Stimulated activated CD8-positive, alpha-beta memory T cell treated with anti-CD3 and anti-CD28 coated beads, Interleukin-15, amount 100 ng/mL, for 1 hour (primary cell): ENCODE results near the gene MAP1LC3C.
"Not testable (repeated sequence)": the region's sequence is repeated elsewhere in the genome, so short reads cannot be mapped to it uniquely, and the experiment has no call there.

Experiments used
- DNase-seq: peaks from one replicate; pipeline ENCODE4 v3.0.0-alpha.2; 2020; ENCODE audit warnings: low read depth

MAP1LC3C gene

DNA sequence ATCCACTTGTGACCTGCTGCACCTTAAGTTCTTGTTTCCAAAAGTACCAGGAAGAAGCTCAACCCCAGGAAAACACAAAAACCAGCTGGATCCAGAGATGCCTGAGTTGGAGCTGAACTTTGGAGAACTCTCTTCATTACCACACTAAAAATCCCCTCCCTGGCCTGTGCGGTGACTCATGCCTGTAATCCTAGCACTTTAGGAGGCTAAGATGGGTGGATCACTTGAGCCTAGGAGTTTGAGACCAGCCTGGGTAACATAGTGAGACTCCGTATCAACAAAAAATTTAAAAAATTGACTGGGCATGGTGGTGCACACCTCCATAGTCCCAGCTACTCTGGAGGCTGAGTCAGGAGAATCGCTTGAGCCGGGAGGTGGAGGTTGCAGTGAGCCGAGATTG, 6.2 kb downstream of the MAP1LC3C start:
- no peak for DNase-seq

DNA sequence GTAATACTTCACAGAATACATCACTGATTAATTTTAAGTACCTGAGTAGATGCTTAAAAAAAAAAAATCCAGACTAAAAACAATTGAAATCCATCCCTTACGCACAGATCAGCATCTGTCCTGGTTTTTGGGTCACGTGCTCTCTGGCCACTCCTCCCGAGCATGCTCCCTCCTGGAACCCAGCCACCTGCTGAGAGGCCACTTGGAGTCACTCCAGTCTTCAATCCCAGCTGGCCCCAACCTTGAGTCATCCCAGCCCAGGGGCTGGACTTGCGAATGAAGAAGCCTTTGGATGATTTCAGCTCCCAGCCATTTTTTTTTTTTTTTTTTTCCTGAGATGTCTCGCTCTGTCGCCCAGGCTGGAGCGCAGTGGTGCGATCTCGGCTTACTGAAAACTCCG, 8.9 kb downstream of the MAP1LC3C start:
- DNase-seq: no peak

DNA sequence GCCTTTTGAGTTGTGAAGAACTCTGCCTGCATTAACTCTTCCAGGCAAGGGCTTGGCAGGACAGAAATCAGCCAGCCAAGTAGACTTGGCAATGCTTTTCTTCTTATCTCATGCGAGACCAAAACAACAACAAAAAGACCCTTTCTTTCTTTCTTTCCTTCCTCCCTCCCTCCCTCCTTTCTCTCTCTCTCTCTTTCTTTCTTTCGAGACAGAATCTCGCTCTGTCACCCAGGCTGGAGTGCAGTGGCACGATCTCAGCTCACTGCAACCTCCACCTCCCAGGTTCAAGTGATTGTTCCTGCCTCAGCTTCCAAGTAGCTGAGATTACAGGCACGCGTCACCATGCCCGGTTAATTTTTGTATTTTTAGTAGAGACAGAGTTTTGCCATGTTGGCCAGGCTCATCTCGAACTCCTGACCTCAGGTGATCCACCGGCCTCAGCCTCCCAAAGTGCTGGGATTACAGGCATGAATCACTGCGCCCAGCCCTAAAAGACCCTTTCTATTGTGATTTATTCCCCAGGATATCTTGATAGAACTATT, 10.4 kb downstream of the MAP1LC3C start:
- not testable (repeated sequence) for DNase-seq

DNA sequence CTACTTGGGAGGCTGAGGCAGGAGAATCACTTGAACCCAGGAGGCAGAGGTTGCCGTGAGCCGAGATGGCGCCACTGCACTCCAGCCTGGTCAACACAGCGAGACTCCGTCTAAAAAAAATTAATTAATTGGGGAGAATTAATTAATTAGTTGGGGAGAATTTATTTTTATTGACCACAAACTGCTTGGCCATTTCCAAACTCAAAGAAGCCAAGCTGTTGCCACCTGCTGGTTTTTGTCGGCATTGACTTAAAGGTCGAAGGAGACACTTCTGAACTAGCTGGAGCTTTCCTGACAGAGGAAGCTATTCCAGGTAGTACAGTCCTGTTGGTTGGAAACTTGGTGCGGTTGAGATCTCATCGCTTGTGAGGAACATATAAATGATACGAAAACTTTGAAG, 13.1 kb downstream of the MAP1LC3C start:
- DNase-seq: no peak

DNA sequence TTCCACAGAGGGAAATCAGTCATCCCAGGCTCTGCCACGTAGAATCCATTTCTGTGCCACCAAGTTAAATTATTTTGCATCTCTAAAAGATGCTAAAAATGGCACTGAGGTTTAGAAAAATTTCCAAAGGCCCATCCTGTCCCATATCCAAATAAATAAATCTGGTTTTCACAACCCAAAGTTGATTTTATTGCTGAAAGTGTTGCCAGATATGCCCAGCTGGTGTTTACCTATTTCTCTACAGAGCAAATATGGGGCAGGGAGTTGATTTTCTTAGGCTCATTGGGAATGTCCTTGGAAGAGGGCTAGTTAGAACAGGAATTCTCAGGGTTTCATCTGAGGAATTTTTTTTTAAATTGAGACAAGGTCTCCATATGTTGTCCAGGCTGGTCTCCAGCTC, 19.0 kb downstream of the MAP1LC3C start:
- DNase-seq: no peak

DNA sequence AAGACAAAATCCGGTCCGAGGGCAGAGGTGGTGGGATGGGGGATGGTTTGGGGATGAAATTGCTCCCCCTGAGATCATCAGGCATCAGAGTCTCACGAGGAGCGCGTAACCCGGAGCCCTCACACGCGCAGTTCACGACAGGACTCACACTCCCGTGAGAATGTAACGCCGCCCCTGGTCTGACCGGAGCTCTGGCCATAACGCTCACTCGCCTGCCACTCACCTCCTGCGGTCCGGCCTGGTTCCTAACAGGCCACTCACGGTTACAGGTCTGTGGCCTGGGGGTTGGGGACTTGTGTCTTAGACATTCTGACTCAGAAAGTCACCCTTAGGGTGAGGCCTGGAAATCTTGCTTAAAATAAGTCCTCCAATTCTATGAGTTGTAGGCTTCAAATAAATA, 19.8 kb downstream of the MAP1LC3C start:
- DNase-seq: no peak

DNA sequence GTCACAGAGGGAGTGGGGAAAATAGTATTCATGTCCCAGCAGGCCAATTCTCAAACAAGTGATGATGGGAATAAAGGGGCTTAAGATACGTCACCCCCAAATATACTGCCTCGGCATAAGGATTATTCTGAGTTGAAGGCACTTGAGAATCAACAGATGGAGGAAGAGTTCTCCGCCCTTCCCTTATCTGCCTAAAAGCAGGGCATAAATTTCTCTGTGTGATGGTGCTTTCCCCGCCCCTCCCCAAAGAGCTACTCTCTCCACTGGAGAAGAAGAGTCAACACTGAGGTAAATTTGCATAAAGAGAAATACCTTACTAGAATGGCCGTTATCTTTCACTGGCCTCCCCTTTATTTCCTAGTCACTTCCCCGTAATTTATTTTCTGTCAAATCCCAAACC, 22.7 kb downstream of the MAP1LC3C start:
- no peak for DNase-seq

DNA sequence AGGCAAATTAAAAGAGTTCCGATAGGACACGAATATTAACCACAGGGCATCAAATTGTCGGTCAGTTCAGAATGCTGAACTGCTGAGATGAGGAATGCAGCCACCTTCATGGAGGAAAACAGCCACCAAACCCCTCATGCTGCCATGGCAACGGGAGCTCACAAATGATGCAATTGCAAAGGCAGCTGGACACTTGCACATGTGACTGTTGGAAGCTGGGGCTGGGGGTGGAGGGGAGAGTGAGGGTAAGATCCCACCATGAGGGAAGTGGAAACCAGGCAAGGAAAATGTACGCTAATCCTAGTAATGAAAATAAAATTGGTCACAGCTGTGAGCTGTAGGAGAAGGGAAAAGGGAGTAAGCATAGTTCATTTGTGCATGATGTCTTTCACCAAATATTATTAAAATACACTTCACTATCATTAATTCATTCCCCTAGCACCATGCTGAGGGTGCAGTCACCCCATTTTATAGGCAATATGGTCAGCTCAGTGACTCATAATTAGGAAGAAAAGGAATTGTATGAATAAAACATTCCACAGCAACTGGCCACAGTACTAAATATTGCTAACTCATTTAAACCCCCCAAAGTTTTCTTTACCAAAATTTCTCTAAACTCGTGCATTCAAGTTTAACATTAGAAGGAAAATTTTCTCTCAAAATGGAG, 26.1 kb downstream of the MAP1LC3C start:
- no peak for DNase-seq

DNA sequence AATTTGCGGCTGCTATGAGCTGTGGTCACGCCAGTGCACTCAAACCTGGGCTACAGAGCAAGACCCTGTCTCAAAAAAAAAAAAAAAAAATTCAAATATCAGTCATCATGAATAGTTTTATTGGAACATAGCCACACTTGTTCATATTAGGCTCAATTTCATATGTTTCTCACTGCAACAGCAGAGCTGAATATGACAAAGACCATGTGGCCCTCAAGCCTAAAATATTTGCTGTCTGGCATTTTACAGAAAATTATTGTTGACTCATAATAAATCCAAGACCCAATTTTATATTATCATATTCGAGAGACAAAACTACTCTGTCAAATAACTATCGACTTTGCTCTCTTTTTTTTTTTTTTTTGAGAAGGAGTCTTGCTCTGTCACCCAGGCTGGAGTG, 30.3 kb downstream of the MAP1LC3C start:
- no peak for DNase-seq

DNA sequence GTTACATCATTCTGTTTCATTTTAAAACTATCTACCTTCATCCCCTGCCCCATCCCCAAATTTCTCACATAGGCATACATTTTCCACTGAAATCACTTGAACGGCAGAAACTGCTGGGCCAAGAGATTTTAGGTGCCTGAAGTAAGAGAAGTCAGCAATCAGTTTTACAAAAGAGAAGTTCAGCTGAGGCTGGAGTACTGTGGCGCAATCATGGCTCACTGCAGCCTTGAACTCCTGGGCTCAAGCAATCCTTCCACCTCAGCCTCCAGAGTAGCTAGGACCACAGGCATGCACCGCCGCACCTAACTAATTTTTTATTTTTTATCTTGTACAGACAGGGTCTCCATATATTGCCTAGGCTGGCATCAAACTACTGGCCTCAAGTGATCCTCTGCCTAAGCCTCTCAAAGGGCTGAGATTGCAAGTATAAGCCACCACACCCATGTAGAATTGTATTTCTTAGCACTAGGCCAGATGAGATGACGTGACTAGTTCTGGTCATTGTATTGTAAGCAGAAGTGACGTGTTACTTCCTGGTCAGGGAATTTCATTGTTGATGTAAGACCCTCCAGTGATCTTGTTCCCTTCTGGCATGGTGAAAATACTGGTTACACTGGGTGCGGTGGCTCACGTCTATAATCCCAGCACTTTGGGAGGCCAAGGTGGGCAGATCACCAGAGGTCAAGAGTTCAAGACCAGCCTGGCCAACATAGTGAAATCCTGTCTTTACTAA, 34.2 kb downstream of the MAP1LC3C start:
- DNase-seq: no peak

DNA sequence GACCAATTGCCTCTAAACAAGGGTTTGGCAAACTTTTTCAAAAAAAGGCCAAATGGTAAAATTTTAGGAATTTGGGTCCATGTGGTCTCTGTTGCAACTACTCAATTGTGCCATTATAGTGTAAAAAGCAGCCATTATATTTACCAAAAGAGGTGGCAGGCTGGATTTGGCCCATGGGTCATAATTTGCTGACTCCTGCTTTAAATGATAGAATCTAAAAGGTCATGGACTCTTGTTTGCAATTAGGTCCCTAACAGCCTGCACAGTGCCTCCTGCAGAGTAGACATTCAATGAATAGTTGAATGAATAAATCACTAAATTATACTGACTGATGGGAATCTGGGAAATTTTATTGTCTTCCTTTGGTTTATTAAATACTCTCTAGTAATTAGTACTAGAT, 35.2 kb downstream of the MAP1LC3C start:
- DNase-seq: no peak

DNA sequence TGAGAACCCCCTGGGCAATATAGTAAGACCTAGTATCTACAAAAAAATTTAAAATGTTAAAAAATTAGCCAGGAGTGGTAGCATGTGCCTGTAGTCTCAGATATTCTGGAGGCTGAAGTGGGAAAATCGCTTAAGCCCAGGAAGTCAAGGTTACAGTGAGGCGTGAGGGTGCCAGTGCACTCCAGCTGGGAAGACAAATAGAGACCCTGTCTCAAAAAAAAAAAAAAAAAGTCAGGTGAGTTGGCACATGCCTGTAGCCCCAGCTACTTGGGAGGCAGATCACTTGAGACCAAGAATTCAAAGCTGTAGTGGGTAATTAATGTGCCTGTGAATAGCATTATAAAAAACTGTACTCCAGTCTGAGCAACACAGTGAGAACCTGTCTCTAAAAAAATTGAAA, 36.7 kb downstream of the MAP1LC3C start:
- DNase-seq: no peak

DNA sequence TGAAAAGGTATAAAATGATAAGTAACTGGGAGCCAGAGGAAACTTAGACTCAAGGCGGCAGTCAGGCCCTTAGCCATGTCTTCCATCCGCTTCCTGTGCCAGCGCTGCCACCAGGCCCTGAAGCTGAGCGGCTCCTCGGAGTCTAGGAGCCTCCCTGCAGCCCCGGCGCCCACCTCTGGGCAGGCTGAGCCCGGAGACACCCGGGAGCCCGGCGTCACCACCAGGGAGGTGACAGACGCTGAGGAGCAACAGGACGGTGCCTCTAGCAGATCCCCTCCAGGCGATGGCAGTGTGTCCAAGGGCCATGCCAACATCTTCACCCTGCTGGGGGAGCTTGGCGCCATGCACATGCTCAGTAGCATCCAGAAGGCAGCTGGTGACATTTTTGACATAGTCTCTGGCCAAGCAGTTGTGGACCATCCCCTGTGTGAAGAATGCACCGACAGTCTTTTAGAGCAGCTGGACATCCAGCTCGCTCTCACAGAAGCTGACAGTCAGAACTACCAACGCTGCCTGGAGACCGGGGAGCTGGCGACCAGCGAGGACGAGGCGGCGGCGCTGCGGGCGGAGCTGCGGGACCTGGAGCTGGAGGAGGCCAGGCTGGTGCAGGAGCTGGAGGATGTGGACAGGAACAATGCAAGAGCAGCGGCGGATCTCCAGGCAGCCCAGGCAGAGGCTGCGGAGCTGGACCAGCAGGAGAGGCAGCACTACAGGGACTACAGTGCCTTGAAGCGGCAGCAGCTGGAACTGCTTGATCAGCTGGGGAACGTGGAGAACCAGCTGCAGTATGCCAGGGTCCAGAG, 41.0 kb downstream of the MAP1LC3C start, which contains the start of gene BECN2:
TSS of gene BECN2 (plus strand) at position 76 of the 803 bp plus-strand sequence. CDS start at position 76, 0 bp downstream.
- DNase-seq: no peak

DNA sequence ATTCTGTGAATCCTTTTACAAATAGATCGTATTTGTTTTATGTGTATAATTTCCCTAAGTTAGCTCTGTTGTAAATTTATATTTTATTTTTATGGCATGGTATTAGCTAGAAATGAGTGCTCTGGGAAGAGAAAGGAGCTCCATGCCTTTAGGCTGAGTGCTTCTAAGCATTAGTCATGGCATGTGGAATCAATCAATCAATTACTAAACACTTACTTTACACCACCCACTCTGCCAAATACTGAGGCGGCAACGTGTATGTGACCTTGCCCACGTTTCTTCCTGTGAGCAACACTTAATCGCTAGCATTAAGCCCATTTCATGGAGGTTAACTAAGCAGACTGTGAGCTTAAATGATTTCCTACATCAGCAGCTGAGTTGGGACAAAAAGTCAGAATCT, 48.5 kb downstream of the MAP1LC3C start:
- no peak for DNase-seq

DNA sequence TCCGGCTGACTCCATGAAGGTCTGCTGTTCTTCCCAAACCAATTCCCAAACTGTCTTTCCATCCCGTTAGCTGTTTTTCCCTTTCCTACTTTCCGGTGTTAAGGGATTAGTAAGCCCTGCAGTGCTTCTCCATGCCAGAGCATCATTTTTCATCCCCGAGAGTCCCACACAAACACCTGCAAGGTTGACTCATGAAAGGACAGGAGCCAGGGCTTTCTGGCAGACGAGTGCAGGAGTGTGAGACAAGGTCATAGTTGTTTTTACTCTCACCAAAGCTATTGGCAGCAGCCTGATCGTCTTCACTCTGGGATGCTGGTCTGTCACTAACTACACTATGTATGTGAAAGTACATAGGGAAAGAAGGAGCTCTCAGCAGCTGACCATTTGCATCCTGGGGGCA, 51.5 kb downstream of the MAP1LC3C start:
- no peak for DNase-seq
